Suppressor macrophage treated with lipopolysaccharide for 1 hour (primary cell): ENCODE data around the gene GGTLC1.

Experiments used
- DNase-seq, 3 donors: peaks; one replicate each; pipeline ENCODE4 v3.0.0-alpha.2; 2020 to 2022

Gene GGTLC1

DNA sequence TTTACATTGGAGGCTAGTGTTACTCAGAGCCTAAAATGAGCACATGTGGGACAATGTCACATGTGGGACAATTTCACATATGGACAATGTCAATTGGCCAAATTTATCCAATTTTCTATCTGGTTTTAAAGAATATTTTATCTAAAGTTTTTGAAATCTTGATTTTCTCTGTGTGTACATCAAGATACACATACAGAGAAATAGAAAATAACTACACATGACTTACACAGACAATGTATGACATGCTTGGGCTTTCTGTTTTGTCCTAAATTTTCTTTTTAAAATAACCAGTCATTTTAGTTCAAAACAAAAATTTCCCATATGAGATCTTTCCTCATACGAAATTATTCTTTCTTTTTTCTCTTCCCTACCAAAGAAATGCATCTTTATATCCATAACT, 24.6 kb downstream of the GGTLC1 start:
- DNase-seq, result no peak

GRCh38 chr20:23962272-23962671, 26.3 kb downstream of the GGTLC1 start:
- no peak for DNase-seq

GRCh38 chr20:23959054-23959453, 29.5 kb downstream of the GGTLC1 start:
- no peak for DNase-seq

DNA sequence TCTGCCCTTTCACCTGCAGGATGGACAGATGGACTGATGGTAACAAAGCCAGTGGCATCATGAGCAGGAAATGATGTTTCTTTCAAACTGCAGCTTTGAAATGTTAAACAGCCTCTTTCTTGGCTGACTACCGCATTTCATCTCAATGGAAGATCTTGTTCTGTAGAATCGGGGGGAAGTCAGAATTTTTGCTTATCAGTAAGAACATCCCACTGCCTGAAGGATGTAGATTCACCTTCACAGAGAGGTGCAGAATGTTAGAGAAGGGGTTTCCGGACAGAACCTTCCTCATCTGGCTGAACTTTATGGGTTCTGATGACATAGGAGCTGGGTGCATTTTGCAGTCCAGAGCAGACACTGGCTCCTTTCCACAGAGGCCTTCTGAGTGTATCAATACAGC, 32.7 kb downstream of the GGTLC1 start:
- DNase-seq, result no peak

DNA sequence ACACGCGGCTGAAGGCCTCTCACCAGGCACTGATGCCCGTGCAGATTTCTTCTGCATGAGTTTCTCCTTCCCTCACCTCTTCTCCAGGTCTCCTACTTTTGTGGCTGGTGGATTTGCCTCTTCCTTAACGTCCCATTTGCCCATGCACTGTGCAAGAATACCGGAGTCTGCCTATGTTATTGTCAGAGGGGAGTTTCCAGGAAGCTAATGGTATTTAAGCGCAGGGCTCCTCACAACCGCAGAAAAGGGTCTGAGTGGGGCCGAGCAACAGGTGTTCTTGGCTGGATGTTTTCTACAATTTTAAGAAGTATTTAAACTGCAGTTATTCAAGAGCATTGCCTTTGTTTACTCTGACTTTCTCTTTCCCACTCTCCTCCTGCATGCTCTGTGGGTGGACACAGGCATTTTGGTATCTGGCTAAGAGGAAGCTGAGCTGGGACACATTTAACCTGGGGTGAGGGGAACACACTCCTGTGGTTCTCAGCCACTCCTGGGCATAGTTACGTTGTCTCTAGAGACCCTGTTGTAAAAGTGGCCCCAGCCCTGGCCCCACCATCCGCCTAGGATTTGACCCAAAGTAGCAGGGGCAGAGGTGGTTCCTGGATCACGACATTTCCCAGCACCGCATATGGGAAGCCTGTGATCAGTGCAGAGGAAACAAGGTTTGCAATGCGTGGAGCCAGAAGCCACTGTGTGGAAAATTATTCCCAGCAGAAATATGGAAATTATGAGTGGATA, 34.4 kb downstream of the GGTLC1 start:
- DNase-seq, result no peak

DNA sequence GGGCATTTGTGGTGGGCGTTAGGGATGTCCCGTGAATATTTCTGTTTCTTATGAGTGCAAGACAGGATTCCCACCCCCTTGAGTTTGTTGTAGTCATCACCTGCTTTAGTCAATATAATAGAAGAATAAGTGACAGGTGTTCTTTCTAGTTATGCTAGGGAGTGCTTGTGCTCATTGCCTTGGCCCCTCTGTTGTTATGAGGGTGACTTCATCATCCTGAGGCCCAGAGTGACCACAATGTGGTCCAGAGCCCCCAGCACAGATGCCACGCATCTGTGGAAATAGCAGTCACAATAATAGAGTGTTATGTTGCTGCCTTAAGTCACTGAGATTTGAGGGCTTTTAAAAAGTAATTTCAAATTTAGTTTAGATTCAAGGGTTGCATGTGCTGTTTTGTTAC, 42.4 kb downstream of the GGTLC1 start:
- DNase-seq, result no peak

DNA sequence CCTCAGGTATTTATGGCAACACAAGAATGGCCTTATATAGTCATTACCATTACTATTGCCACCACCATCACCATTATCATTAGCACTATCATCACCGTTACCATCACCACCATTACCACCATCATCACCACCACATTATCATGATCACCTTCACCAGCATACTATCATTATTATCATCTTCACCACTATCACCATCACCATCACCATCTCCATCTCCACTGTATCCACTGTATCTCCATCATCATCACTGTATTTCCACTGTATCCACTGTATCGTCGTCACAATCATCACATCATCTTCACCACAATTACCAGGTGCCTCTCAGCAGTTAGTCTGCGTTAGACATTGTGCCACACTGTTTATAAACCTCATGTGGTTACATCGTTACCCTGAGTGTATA, 45.3 kb downstream of the GGTLC1 start:
- DNase-seq, result no peak

GRCh38 chr20:23939641-23940040, 48.9 kb downstream of the GGTLC1 start:
- DNase-seq, result no peak

GRCh38 chr20:23939063-23939462, 49.5 kb downstream of the GGTLC1 start:
- no peak for DNase-seq

- no peak for DNase-seq
Observed at GRCh38 chr20:23938118-23938438, 50.5 kb downstream of the GGTLC1 start.

DNA sequence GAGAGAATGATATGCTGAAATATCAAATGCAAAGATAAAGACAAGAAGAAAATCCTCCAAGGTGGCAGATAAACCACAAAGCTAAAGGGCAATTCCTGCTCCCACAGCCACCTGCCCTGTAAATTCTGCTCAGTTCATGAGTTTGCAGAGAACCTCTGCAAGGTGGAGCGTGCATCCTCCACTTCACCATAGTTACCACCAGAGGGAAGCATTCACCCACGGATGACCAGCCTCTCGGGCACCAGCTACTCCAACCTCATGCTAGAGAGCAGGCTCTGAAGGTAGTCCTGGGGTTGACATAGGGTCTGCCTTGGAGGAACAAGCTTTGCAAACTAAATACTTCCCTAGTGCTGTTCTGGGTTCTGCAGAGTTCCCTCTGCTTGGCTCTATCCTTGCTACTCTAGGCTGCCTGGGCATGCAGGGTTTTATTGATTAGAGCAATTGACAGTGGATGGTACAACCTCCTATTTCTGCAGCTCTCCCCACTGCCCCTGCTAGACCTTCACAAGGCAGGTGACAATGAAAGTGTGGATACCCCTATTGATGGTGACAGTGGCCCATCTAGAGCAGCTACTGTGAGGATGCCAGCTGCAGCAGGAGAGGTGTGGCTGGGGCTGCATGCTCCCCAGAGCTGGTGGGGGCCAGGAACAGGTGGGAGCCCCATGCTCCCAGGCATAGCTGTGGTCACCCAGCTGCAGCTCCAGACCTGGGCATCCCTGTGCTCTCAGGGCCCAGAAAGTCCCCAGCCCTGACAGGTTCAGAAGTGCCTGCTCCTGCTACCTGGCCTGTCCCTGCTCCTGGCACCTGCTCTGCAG, 51.1 kb downstream of the GGTLC1 start:
- peak; percentile 41 to 64 (median 52) for DNase-seq
